Stomach (tissue), 9 donors: ENCODE data around the gene SNCA. TPM values are rescaled to one million over a fixed set of nuclear protein-coding genes. Genes with fewer than 3 reads are reported as not detected.

Experiments used
- DNase-seq, 2 donors: peaks; one replicate each; pipeline versions ENCODE4 v3.0.0 to v3.0.0-alpha.2; 2013 to 2019
- H3K27ac ChIP-seq, 5 donors: fragments of 200-600 bp in 4 of 5; sonication (generic) in 4 of 5; one replicate each; pipeline ENCODE4 v1.5.1; 2013 to 2019; ENCODE audit warnings: mild to moderate bottlenecking in 1 of 5, moderate library complexity in 1 of 5
- H3K27me3 ChIP-seq, 3 donors: fragments of 200-600 bp; sonication (generic); one replicate each; pipeline ENCODE4 v1.5.1; 2017 to 2019; ENCODE audit warnings: mixed run types in 1 of 3
- H3K36me3 ChIP-seq, 4 donors: fragments of 200-600 bp; sonication (generic); 1 replicate in 3 of 4; 2 replicates in 1 of 4; pipeline ENCODE4 v1.5.1; 2016 to 2019
- H3K4me1 ChIP-seq, 4 donors: fragments of 200-600 bp; sonication (generic); one replicate each; pipeline ENCODE4 v1.5.1; 2016 to 2019
- H3K4me3 ChIP-seq, 4 donors: fragments of 200-600 bp; sonication (generic) in 3 of 4; one replicate each; pipeline ENCODE4 v1.5.1; 2016 to 2019; ENCODE audit warnings: mild to moderate bottlenecking in 1 of 4
- H3K9me3 ChIP-seq, 4 donors: fragments of 200-600 bp; sonication (generic); one replicate each; pipeline ENCODE4 v1.5.1; 2016 to 2019
- CTCF ChIP-seq, 7 experiments: fragments of 450-650 bp in 4 of 7; fragments of 200-600 bp in 3 of 7; sonication (generic) in 3 of 7; IDR thresholded peaks; one replicate each; pipeline ENCODE4 v1.5.1; 2016 to 2019; ENCODE audit warnings: antibody characterized with exemption in 7 of 7, control low read depth in 2 of 7, mild to moderate bottlenecking in 1 of 7
- EP300 ChIP-seq: sonication (generic); formaldehyde crosslinking; IDR thresholded peaks from one replicate; pipeline ENCODE4 v1.6.1; 2017; ENCODE audit warnings: antibody characterized with exemption
- POLR2A ChIP-seq, 4 donors: fragments of 450-650 bp; IDR thresholded peaks; one replicate each; pipeline ENCODE4 v1.6.1; 2016; ENCODE audit warnings: antibody characterized with exemption in 4 of 4, control low read depth in 2 of 4, mild to moderate bottlenecking in 1 of 4, moderate library complexity in 1 of 4
- POLR2AphosphoS5 ChIP-seq, 3 donors: sonication (generic); formaldehyde crosslinking; IDR thresholded peaks; one replicate each; pipeline ENCODE4 v1.6.1; 2016; ENCODE audit warnings: antibody characterized with exemption in 3 of 3
- WGBS, 5 donors: extraction: QIAGEN DNeasy Blood & Tissue Kit in 3 of 5; methylation state at CpG; one replicate each; pipeline versions ENCODE4 v1.1.5 to v1.1.7; 2013 to 2018; 5-methylcytosine and 5-hydroxymethylcytosine counted together
- intact Hi-C: fragments of 100-400 bp; cut with DNase I; formaldehyde crosslinking; loops from one replicate; pipeline ENCODE4 v1.15.1; 2023; ENCODE audit warnings: low total_unique reads
- polyA plus RNA-seq, 3 donors: library from polyadenylated mRNA; stranded (reverse); fragments of 200-250 nt; gene quantifications; one replicate each; pipeline ENCODE4 v1.2.3, GENCODE V29; 2013
- total RNA-seq, 5 donors: library from RNA; depleted of rRNA; stranded (reverse); fragments of >200 nt; gene quantifications; one replicate each; pipeline versions ENCODE4 v1.1.0 to v1.2.3, GENCODE V29; 2014 to 2016
- donor health status: healthy with polysubstance abuse.
- donor health status: Bipolar disorder and iron deficiency.
- donor health status: healthy.

The SNCA gene
- total and polyA plus RNA-seq, 8 donors, result 0.58 to 152 (median 5.8) TPM; not detected in 2

- H3K4me3 ChIP-seq, result no peak overlapping the region
- H3K36me3 ChIP-seq, result no peaks in the 10 kb centered on the region
- 72 to 91% (median 83%) methylated on average over 1 of the region's 1 CpG for WGBS, 5 donors
- TF ChIP-seq CTCF (IDR thresholded peaks at IDR 0.05) (no peak), POLR2A (IDR thresholded peaks at IDR 0.05) (no peak), EP300 (no peak), POLR2AphosphoS5 (IDR thresholded peaks at IDR 0.05) (no peak)
- H3K4me1 ChIP-seq, result no peaks in the 10 kb centered on the region
- H3K9me3 ChIP-seq, result no peaks in the 10 kb centered on the region
- intact Hi-C loops, result no loop called here
- DNase-seq, result no peak
- H3K27me3 ChIP-seq, result no peaks in the 10 kb centered on the region
- H3K27ac ChIP-seq, result no peak overlapping the region
Observed at GRCh38 chr4:89746377-89746776, 90.6 kb downstream of the SNCA start.

GRCh38 chr4:89745708-89746107, 91.3 kb downstream of the SNCA start:
- Histone ChIP-seq H3K4me3 (no peak overlapping the region), H3K27me3 (no peaks in the 10 kb centered on the region), H3K36me3 (no peaks in the 10 kb centered on the region), H3K4me1 (no peaks in the 10 kb centered on the region), H3K27ac (no peak overlapping the region), H3K9me3 (no peaks in the 10 kb centered on the region)
- DNase-seq, result no peak
- intact Hi-C loops, result no loop called here
- 91 to 100% (median 95%) methylated on average over 1 of the region's 1 CpG for WGBS, 5 donors
- TF ChIP-seq POLR2AphosphoS5 (IDR thresholded peaks at IDR 0.05), result no peak
- no peak for TF ChIP-seq EP300
- no peak for TF ChIP-seq POLR2A (IDR thresholded peaks at IDR 0.05)
- TF ChIP-seq CTCF (IDR thresholded peaks at IDR 0.05), result no peak

GRCh38 chr4:89744914-89745313, 92.0 kb downstream of the SNCA start:
- WGBS, 5 donors, result 59 to 69% (median 67%) methylated on average over 5 of the region's 5 CpGs

GRCh38 chr4:89741768-89742167, 95.2 kb downstream of the SNCA start:
- intact Hi-C loops, result no loop called here
- Histone ChIP-seq H3K27ac (no peak overlapping the region), H3K4me3 (no peak overlapping the region), H3K27me3 (no peaks in the 10 kb centered on the region), H3K36me3 (no peaks in the 10 kb centered on the region), H3K9me3 (peaks cover 0 to 6% (median 0%) of the 10 kb centered on the region in 4 donors), H3K4me1 (no peaks in the 10 kb centered on the region)
- 57 to 79% (median 66%) methylated on average over 3 of the region's 3 CpGs for WGBS, 5 donors
- no peak for DNase-seq
- TF ChIP-seq CTCF (IDR thresholded peaks at IDR 0.05), result no peak
- no peak for TF ChIP-seq POLR2AphosphoS5 (IDR thresholded peaks at IDR 0.05)
- TF ChIP-seq EP300, result no peak
- TF ChIP-seq POLR2A (IDR thresholded peaks at IDR 0.05), result no peak

More at GRCh38 chr4:89744914-89745313, 92.0 kb downstream of the SNCA start:
- no peak overlapping the region for H3K27ac ChIP-seq
- H3K27me3 ChIP-seq, result no peaks in the 10 kb centered on the region
- no peak overlapping the region for H3K4me3 ChIP-seq
- no peak for TF ChIP-seq CTCF (IDR thresholded peaks at IDR 0.05)
- no peak for TF ChIP-seq POLR2A (IDR thresholded peaks at IDR 0.05)
- no peak for TF ChIP-seq POLR2AphosphoS5 (IDR thresholded peaks at IDR 0.05)
- TF ChIP-seq EP300, result no peak
- DNase-seq, result no peak
- no peaks in the 10 kb centered on the region for H3K9me3 ChIP-seq
- no peaks in the 10 kb centered on the region for H3K4me1 ChIP-seq
- intact Hi-C loops, result no loop called here
- no peaks in the 10 kb centered on the region for H3K36me3 ChIP-seq
